ENCODE results near the gene TLR6.

- TF ChIP-seq POLR2A (IDR thresholded peaks at IDR 0.05; ENCODE audit: low read length) (no peak), GATA1 (IDR thresholded peaks at IDR 0.05; ENCODE audit: low read depth, low read length) (no peak)
Observed at GRCh38 chr4:38785041-38785790, 71.4 kb downstream of the TLR6 start.
